Pancreas (tissue), 10 donors: ENCODE measurements around the gene NTHL1. TPM values are rescaled to one million over a fixed set of nuclear protein-coding genes. Genes with fewer than 3 reads are reported as not detected.

Experiments used
- ATAC-seq, 4 donors: fragments of 200-7000 bp; cut with Tn5 transposase; one replicate each; pipeline versions ENCODE4 v1.8.0 to v1.9.1; 2020; ENCODE audit warnings: mild to moderate bottlenecking in 4 of 4, moderate library complexity in 4 of 4
- DNase-seq, 6 donors: peaks; one replicate each; pipeline ENCODE4 v3.0.0-alpha.2; 2020
- FAIRE-seq: peaks from 2 replicates; lab custom pipeline; 2012; peaks lifted over from hg19 to GRCh38; lab: Jason Lieb, UNC
- H3K27ac ChIP-seq, 4 donors: fragments of 200-600 bp; sonication (generic); 1 replicate in 3 of 4; 2 replicates in 1 of 4; pipeline versions ENCODE4 v1.5.0 to v1.8.0; 2020
- H3K27me3 ChIP-seq, 4 donors: fragments of 200-600 bp; one replicate each; pipeline ENCODE4 v1.8.0; 2021
- H3K36me3 ChIP-seq, 3 donors: fragments of 200-600 bp; sonication (generic) in 1 of 3; one replicate each; pipeline versions ENCODE4 v1.5.0 to v1.8.0; 2020 to 2021
- H3K4me1 ChIP-seq, 3 donors: fragments of 200-600 bp; one replicate each; pipeline ENCODE4 v1.8.0; 2021
- H3K4me3 ChIP-seq, 4 donors: fragments of 200-600 bp; sonication (generic) in 2 of 4; one replicate each; pipeline versions ENCODE4 v1.5.0 to v1.8.0; 2020 to 2021
- H3K9me3 ChIP-seq, 4 donors: fragments of 200-600 bp; one replicate each; pipeline ENCODE4 v1.8.0; 2021
- CTCF ChIP-seq, 4 donors: fragments of 200-600 bp; sonication (generic) in 3 of 4; IDR thresholded peaks; one replicate each; pipeline versions ENCODE4 v1.5.0 to v1.8.0; 2021; ENCODE audit warnings: antibody characterized with exemption in 4 of 4
- WGBS, 2 donors: extraction: QIAGEN DNeasy Blood & Tissue Kit; methylation state at CpG; one replicate each; pipeline ENCODE4 v1.1.7; 2013; 5-methylcytosine and 5-hydroxymethylcytosine counted together
- intact Hi-C, 3 donors: fragments of 100-400 bp; cut with DNase I; formaldehyde crosslinking; loops; one replicate each; pipeline versions ENCODE4 v1.11.1 to v1.14.2; 2022
- polyA plus RNA-seq, 2 donors: library from polyadenylated mRNA; stranded (reverse); fragments of 200-250 nt; gene quantifications; one replicate each; pipeline ENCODE4 v1.2.3, GENCODE V29; 2013
- total RNA-seq, 6 donors: library from RNA; stranded (reverse); fragmentation: NEBNext Ultra II Directional in 4 of 6; extraction: Animal tissue kit (Norgen Biotek cat#: 25700) in 4 of 6; gene quantifications; one replicate each; pipeline versions ENCODE4 v1.2.1 to v1.2.4, GENCODE V29; 2021 to 2023
- donor health status: healthy with polysubstance abuse.
- donor health status: DM: no; HTN: no; CAD: no; lungs with moderate emphysema.
- donor health status: DM: no; HTN: no; CAD: no.
- donor health status: control.
- donor health status: control.
- donor health status: Bipolar disorder and iron deficiency.
- donor health status: DM: yes; HTN: yes; CAD: no.
- donor health status: DM: no; HTN: no; CAD: no.
- donor health status: DM: no; HTN: no; CAD: no.
- donor health status: DM: yes; HTN: yes; CAD: no.

NTHL1 gene
- total and polyA plus RNA-seq, 8 donors = 5.2 to 22.8 (median 8.9) TPM

- H3K9me3 ChIP-seq = no peaks in the 10 kb centered on the region
- no peak overlapping the region for H3K4me3 ChIP-seq
- ATAC-seq (peak; percentile 75 to 96 (median 88)), FAIRE-seq (no peak), DNase-seq (peak; percentile 75 to 93 (median 90))
- 47 to 66% methylated on average over 26 to 32 of the region's 32 CpGs for WGBS, 2 donors
- TF ChIP-seq CTCF (IDR thresholded peaks at IDR 0.05) = no peak
- H3K4me1 ChIP-seq = peaks cover 0 to 8% (median 0%) of the 10 kb centered on the region in 3 donors
- H3K27me3 ChIP-seq = no peaks in the 10 kb centered on the region
- intact Hi-C loops = no loop called here
- peaks cover 0 to 39% (median 11%) of the 10 kb centered on the region in 3 donors for H3K36me3 ChIP-seq
- peak overlapping the region in 3 of 4 donors; percentile 33 to 57 (median 44) for H3K27ac ChIP-seq
Observed at GRCh38 chr16:2082171-2082982, 34.7 kb upstream of the NTHL1 start.

GRCh38 chr16:2081201-2082084, 33.8 kb upstream of the NTHL1 start:
- no peak for FAIRE-seq
- DNase-seq = peak in 2 of 6 donors; percentile 29
- Histone ChIP-seq H3K27ac (peak overlapping the region in 3 of 4 donors; percentile 22 to 57 (median 44)), H3K9me3 (no peaks in the 10 kb centered on the region), H3K4me1 (peaks cover 0 to 8% (median 0%) of the 10 kb centered on the region in 3 donors), H3K4me3 (no peak overlapping the region), H3K27me3 (no peaks in the 10 kb centered on the region), H3K36me3 (peaks cover 0 to 32% (median 4%) of the 10 kb centered on the region in 3 donors)
- TF ChIP-seq CTCF (IDR thresholded peaks at IDR 0.05) = no peak
- ATAC-seq = peak in 2 of 4 donors; percentile 0 to 5
- WGBS, 2 donors = 88 to 89% methylated on average over 33 to 35 of the region's 35 CpGs
- intact Hi-C loops = no loop called here

GRCh38 chr16:2079991-2080390, 32.4 kb upstream of the NTHL1 start:
- no peak for TF ChIP-seq CTCF (IDR thresholded peaks at IDR 0.05)
- DNase-seq (peak in 2 of 6 donors; percentile 29 to 64), ATAC-seq (no peak), FAIRE-seq (no peak)
- Histone ChIP-seq H3K9me3 (no peaks in the 10 kb centered on the region), H3K4me1 (peaks cover 0 to 8% (median 0%) of the 10 kb centered on the region in 3 donors), H3K4me3 (no peak overlapping the region), H3K36me3 (peaks cover 0 to 30% (median 3%) of the 10 kb centered on the region in 3 donors), H3K27me3 (no peaks in the 10 kb centered on the region), H3K27ac (no peak overlapping the region)
- intact Hi-C loops = no loop called here
- WGBS, 2 donors = 93% methylated on average over 15 to 16 of the region's 16 CpGs

GRCh38 chr16:2079311-2079800, 31.7 kb upstream of the NTHL1 start:
- WGBS, 2 donors = 95 to 96% methylated on average over 30 of the region's 30 CpGs
- DNase-seq (peak in 2 of 6 donors; percentile 27 to 64), FAIRE-seq (no peak), ATAC-seq (no peak)
- Histone ChIP-seq H3K27me3 (no peaks in the 10 kb centered on the region), H3K36me3 (peaks cover 0 to 30% (median 3%) of the 10 kb centered on the region in 3 donors), H3K4me1 (peaks cover 0 to 8% (median 0%) of the 10 kb centered on the region in 3 donors), H3K27ac (no peak overlapping the region), H3K4me3 (no peak overlapping the region), H3K9me3 (no peaks in the 10 kb centered on the region)
- intact Hi-C loops = no loop called here
- no peak for TF ChIP-seq CTCF (IDR thresholded peaks at IDR 0.05)
